NCI-H748 (cell line): ENCODE measurements around the gene TOP3A.

Experiments
- DNase-seq: peaks from one replicate; lab custom pipeline; 2025; ENCODE audit not compliant: unreplicated experiment; lab: John Stamatoyannopoulos, UW

TOP3A gene

GRCh38 chr17:18280766-18281371, 33.9 kb downstream of the TOP3A start:
- DNase-seq, result no peak

- DNase-seq, result no peak
Measured at GRCh38 chr17:18280249-18280648, 34.5 kb downstream of the TOP3A start.

- no peak for DNase-seq
Measured at GRCh38 chr17:18278867-18279266, 35.9 kb downstream of the TOP3A start.

GRCh38 chr17:18277076-18277475, 37.7 kb downstream of the TOP3A start:
- no peak for DNase-seq

DNA sequence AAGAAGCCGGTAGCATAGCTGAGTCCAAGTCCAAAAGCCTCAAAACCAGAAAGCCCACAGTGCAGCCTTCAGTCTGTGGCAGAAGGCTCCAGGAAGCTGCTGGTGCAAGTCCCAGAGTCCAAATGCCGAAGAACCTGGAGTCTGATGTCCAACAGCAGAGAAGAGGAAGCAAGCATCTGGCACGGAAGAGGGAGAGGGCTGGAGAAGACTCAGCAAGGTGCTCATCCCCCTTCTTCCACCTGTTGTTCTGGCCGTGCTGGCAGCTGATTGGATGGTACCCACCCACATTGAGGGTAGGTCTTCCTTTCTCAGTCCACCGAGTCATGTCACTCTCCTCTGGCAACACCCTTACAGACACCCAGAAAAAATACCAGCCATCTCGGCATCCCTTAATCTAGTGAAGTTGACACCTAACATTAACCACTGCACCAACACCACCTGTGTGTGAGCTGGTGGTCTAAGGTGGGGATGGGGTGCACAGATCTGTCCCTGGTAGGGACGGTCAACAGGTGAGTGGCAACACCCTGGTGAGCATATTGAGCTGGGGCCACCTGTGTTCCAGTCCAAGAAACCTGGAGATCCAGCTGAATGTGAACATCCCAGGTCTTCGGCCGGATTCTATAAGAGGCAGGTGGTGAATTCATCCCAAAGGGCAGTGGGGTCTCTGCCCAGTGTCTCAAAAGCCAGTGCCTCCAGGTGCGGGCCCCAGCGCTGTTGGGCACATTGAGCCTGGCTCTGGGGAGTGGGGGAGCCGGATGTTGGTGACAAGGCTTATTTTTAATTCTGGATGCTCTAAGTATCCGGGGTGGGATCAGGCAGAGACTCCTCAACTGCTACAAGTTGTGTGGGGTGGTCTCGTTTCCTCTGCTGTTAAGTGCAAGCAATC, 44.5 kb downstream of the TOP3A start:
- no peak for DNase-seq

GRCh38 chr17:18267927-18268711, 46.7 kb downstream of the TOP3A start:
- DNase-seq, result no peak

GRCh38 chr17:18267366-18267765, 47.4 kb downstream of the TOP3A start:
- no peak for DNase-seq

- no peak for DNase-seq
Measured at GRCh38 chr17:18263885-18264682, 50.7 kb downstream of the TOP3A start.

DNA sequence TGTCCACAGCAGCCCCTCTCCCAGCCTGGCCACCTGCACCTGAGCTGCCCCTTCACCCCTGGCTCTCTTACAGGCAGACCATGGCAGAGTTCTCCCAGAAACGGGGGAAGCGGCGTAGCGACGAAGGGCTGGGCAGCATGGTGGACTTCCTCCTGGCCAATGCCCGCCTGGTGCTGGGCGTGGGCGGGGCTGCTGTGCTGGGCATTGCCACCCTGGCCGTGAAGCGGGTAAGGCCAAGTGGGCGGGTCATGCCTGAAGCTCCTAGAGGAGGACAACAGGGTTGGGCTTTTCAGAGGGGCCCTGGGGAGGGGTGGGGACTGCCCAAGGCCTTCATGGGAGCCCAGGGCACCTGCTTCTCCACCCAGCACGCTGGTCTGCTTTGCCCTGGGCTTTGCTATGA, 52.2 kb downstream of the TOP3A start:
- no peak for DNase-seq

GRCh38 chr17:18262111-18262510, 52.7 kb downstream of the TOP3A start:
- DNase-seq, result no peak

- no peak for DNase-seq
Measured at GRCh38 chr17:18261659-18262058, 53.1 kb downstream of the TOP3A start.

DNA sequence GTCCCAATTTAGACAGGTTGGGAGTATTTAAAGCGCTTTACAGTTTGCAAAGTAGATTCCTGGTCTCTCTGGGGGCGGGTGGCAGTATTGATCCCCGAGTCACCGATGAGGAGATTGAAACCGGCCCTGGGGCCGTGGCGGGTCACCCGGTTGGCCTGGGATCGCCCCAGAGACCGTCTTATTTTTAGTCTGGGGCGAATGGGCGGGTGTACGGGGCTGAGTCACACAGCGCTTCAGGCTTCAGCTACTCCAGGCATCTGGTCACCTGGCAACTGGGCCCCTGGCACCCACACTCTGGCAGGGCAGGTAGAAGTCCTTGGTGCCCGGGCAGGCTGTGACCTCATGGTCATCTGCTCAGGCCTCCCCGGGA, 53.7 kb downstream of the TOP3A start:
- DNase-seq, result peak; percentile 31

DNA sequence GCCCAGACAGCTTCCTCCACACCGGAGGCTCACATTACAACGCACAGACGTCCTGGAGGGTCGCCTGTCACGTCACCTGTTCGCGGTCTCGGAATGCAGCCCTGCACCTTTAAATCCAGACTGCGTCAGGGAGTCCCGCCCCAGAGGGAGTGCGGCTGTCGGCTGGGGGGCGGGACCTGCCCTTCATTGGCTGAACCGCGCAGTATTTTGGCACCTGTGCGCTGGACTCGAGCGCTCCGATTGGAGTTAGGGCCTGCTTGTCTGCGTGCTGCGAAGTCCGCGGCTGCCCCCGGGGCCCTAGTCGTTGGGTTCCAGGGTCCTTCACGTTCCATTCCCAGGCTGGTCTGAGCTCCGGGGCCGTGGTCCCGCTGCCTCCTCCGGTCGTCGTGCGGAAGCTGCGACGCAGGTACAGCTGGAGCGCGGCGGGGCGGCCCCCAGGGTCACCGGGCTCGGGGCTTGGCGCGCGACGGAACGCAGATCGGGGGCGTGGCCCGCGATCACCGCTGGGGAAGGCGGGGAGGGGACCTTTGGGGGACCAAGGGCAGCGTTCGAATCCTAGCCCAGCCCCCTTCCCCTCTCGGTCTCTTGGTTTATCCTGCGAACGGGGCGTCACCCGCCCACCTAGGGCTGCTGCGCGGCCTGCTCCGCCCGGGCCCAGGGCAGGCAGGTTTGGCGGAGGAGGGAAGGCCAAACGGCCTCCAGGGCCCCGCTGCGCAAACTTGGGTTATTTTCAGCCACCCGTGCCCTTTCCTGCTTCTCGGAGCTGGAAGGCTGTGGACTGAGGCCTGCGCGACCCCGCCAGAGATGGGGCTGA, 54.3 kb downstream of the TOP3A start, which contains the start of gene MIEF2:
Gene MIEF2 (plus strand): TSS at position 331 of the 814 bp plus-strand sequence. CDS start 2,059 bp downstream, outside the sequence.
- peak; percentile 99 for DNase-seq

- no peak for DNase-seq
Measured at GRCh38 chr17:18259621-18260331, 55.0 kb downstream of the TOP3A start.

DNA sequence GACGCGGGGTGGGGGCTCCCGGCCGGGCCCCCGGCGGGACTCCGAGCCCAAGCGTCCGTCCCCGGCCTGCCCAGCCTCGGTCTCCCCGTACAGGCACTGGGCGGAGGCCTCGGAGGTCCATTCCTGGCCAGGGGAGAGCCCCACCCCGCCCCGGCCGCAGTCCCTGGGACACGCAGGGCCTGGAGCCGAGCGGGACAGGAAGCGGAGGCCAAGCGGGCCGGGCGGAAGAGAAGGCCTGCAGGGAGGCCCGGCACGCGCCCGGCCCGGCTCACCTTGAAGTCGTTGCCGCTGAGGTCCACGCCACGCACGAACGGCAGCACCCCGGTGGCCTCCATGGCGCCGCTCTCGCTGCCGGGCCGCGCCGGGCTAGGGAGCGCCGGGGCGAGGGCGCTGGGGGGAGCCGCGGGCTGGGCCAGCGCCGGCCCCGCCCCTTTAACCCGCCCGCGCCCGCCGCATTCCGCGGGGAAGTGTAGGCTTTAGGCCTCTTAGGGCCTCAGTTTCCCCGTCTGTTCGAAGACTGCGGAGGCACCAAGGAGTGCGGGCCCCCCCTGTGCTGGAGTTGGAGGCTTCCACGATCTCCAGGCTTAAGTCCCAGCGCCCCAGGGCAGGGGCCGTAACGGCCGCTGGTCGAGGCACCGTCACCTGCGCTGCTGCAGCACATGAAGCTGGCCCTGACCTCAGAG, 56.3 kb downstream of the TOP3A start, which contains the start of gene FLII:
Gene FLII (minus strand): TSS at position 383 of the 683 bp plus-strand sequence. CDS start 48 bp downstream, at position 335.
- DNase-seq, result peak; percentile 67

DNA sequence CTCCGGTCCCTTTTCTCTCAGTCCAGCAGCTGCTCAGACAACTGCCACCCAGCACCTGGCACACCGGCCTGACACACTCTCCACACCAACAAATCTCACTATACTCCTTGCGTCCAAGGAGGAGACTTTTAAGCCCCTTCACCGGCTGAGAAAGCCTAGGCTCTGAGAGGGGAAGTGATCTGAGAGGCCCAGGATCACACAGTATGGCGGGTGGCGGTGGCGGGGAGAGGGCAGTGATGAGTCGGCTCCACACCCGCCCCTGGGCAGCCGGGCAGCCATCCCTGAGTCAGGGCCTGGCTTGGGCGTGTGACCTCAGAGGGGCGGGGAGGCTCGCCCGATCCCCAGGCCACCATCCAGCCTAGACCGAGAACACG, 56.8 kb downstream of the TOP3A start:
- peak; percentile 78 for DNase-seq

- no peak for DNase-seq
Measured at GRCh38 chr17:18257268-18257981, 57.4 kb downstream of the TOP3A start.

GRCh38 chr17:18256776-18257175, 58.0 kb downstream of the TOP3A start:
- no peak for DNase-seq
